OCI-LY1 (cell line): Measurements from ENCODE around the gene DPYSL3.

Experiments
- CTCF ChIP-seq: fragments of 200-600 bp; sonication (generic), shearing (Covaris generic); IDR thresholded peaks from 2 replicates; pipeline ENCODE4 v1.5.1; 2017; ENCODE audit warnings: mild to moderate bottlenecking, antibody characterized with exemption, low read length, moderate library complexity, mixed read lengths
- EZH2 ChIP-seq: fragments of 200-600 bp; sonication (generic), shearing (Covaris generic); IDR thresholded peaks from 2 replicates; pipeline ENCODE4 v1.8.0; 2017; ENCODE audit warnings: borderline replicate concordance, mixed run types, mild to moderate bottlenecking, antibody characterized with exemption, low read length, moderate library complexity, mixed read lengths

GRCh38 chr5:147504535-147504934 lies 5.3 kb downstream of the DPYSL3 start:
- TF ChIP-seq CTCF (no peak), EZH2 (no peak)
